H1 (cell line): ENCODE measurements around the gene SLC35F1. TPM values are rescaled to one million over a fixed set of nuclear protein-coding genes. Genes with fewer than 3 reads are reported as not detected.

Experiments
- CTCF ChIA-PET: fragments of 300-600 bp; sonication (Branson Sonifier 250); formaldehyde crosslinking; loops from one replicate; lab custom pipeline; 2021; ENCODE audit not compliant: partially characterized antibody; lab: Charles Lee
- POLR2A ChIA-PET: fragments of 300-600 bp; sonication (Branson Sonifier 250); formaldehyde crosslinking; loops from one replicate; lab custom pipeline; 2021; ENCODE audit warnings: inconsistent platforms; ENCODE audit not compliant: partially characterized antibody; lab: Charles Lee
- DNase-seq, 2 experiments: peaks; one replicate each; pipeline versions ENCODE4 v3.0.0 to v3.0.0-alpha.2; 2010 to 2022; ENCODE audit warnings: low spot score in 2 of 2, low read depth in 1 of 2, mixed read lengths in 1 of 2
- FAIRE-seq: peaks from 2 replicates; lab custom pipeline; 2011; peaks lifted over from hg19 to GRCh38; lab: Jason Lieb, UNC
- H2AFZ ChIP-seq: 2 replicates; pipeline ENCODE4 v1.8.1; 2012; ENCODE audit warnings: low read length, inconsistent platforms
- H2AK5ac ChIP-seq: 2 replicates; pipeline ENCODE4 v1.6.1; 2013; ENCODE audit warnings: low read depth, low read length
- H2BK120ac ChIP-seq: replicated peaks from 2 replicates; pipeline ENCODE3; 2013; ENCODE audit warnings: low read depth, low read length, inconsistent platforms
- H2BK12ac ChIP-seq: 2 replicates; pipeline ENCODE4 v1.6.1; 2013; ENCODE audit warnings: low read depth, low read length
- H2BK15ac ChIP-seq: 2 replicates; pipeline ENCODE4 v1.6.1; 2013; ENCODE audit warnings: low read length
- H2BK20ac ChIP-seq: 2 replicates; pipeline ENCODE4 v1.6.1; 2013; ENCODE audit warnings: low read length
- H2BK5ac ChIP-seq: 2 replicates; pipeline ENCODE4 v1.6.1; 2013; ENCODE audit warnings: low read depth, low read length
- H3K14ac ChIP-seq: 2 replicates; pipeline ENCODE4 v1.6.1; 2013; ENCODE audit warnings: inconsistent platforms; ENCODE audit not compliant: insufficient read length
- H3K18ac ChIP-seq: 2 replicates; pipeline ENCODE4 v1.6.1; 2013; ENCODE audit warnings: low read length; ENCODE audit errors: extremely low read depth
- H3K23ac ChIP-seq: 2 replicates; pipeline ENCODE4 v1.6.1; 2013; ENCODE audit warnings: inconsistent platforms; ENCODE audit not compliant: insufficient read length
- H3K23me2 ChIP-seq: 2 replicates; pipeline ENCODE4 v1.6.1; 2013; ENCODE audit warnings: low read depth, low read length
- H3K27ac ChIP-seq: 2 replicates; pipeline ENCODE4 v1.6.1; 2011; ENCODE audit warnings: low read depth, low read length, inconsistent platforms
- H3K27me3 ChIP-seq, 4 experiments: replicated peaks in 1 of 4; 1 replicate in 1 of 4; 2 replicates in 3 of 4; pipeline versions ENCODE4 v1.6.1 to v1.8.1; 2011 to 2013; ENCODE audit warnings: low read length in 3 of 4, mild to moderate bottlenecking in 3 of 4, inconsistent platforms in 2 of 4, mixed read lengths in 2 of 4, moderate library complexity in 1 of 4; ENCODE audit not compliant: control insufficient read depth in 3 of 4, insufficient read depth in 3 of 4; ENCODE audit errors: extremely low read depth in 1 of 4
- H3K36me3 ChIP-seq, 4 experiments: 2 replicates each; pipeline versions ENCODE4 v1.6.1 to v1.8.1; 2011 to 2013; ENCODE audit warnings: mild to moderate bottlenecking in 4 of 4, low read length in 3 of 4, moderate library complexity in 2 of 4, control low read depth in 1 of 4, inconsistent platforms in 1 of 4; ENCODE audit not compliant: insufficient read depth in 4 of 4, control insufficient read depth in 2 of 4
- H3K4ac ChIP-seq: replicated peaks from 2 replicates; pipeline ENCODE3; 2013; ENCODE audit warnings: low read length, low read depth, mixed read lengths, inconsistent platforms; ENCODE audit not compliant: insufficient read length
- H3K4me1 ChIP-seq, 4 experiments: replicated peaks in 1 of 4; 1 replicate in 1 of 4; 2 replicates in 3 of 4; pipeline versions ENCODE4 v1.6.1 to v1.8.1; 2011 to 2013; ENCODE audit warnings: low read length in 3 of 4, inconsistent platforms in 2 of 4, mixed read lengths in 1 of 4; ENCODE audit not compliant: insufficient read depth in 4 of 4, control insufficient read depth in 3 of 4
- H3K4me2 ChIP-seq, 2 experiments: 2 replicates each; pipeline versions ENCODE4 v1.6.1 to v1.8.1; 2011 to 2013; ENCODE audit warnings: low read depth in 2 of 2, low read length in 2 of 2, control low read depth in 1 of 2, inconsistent platforms in 1 of 2, mild to moderate bottlenecking in 1 of 2; ENCODE audit not compliant: insufficient read depth in 1 of 2
- H3K4me3 ChIP-seq, 4 experiments: fragments of 200-600, 300-600 bp in 1 of 4; sonication (generic), shearing (Covaris generic), sonication (Bioruptor Twin) in 1 of 4; 2 replicates each; pipeline versions ENCODE4 v1.5.1 to v1.8.1; 2011 to 2016; ENCODE audit warnings: low read length in 4 of 4, low read depth in 3 of 4, control low read depth in 2 of 4, inconsistent platforms in 2 of 4, mild to moderate bottlenecking in 2 of 4, mixed read lengths in 1 of 4, moderate library complexity in 1 of 4; ENCODE audit not compliant: insufficient read depth in 2 of 4; ENCODE audit errors: extremely low read depth in 1 of 4
- H3K56ac ChIP-seq: replicated peaks from 2 replicates; pipeline ENCODE3; 2013; ENCODE audit warnings: low read depth, mild to moderate bottlenecking, mixed read lengths, low read length, inconsistent platforms; ENCODE audit not compliant: insufficient read length
- H3K79me1 ChIP-seq: 2 replicates; pipeline ENCODE4 v1.6.1; 2013; ENCODE audit warnings: low read depth, low read length, control low read depth
- H3K79me2 ChIP-seq, 2 experiments: 2 replicates each; pipeline versions ENCODE4 v1.6.1 to v1.8.1; 2012 to 2013; ENCODE audit warnings: low read length in 2 of 2, mild to moderate bottlenecking in 2 of 2, inconsistent platforms in 1 of 2; ENCODE audit not compliant: insufficient read depth in 2 of 2, control insufficient read depth in 1 of 2
- H3K9ac ChIP-seq, 4 experiments: replicated peaks in 1 of 4; 1 replicate in 1 of 4; 2 replicates in 3 of 4; pipeline versions ENCODE4 v1.6.1 to v1.8.1; 2011 to 2013; ENCODE audit warnings: low read depth in 3 of 4, low read length in 3 of 4, control low read depth in 2 of 4, mild to moderate bottlenecking in 2 of 4, moderate library complexity in 2 of 4, inconsistent platforms in 1 of 4; ENCODE audit errors: extremely low read depth in 1 of 4
- H3K9me3 ChIP-seq, 2 experiments: 2 replicates each; pipeline versions ENCODE4 v1.6.1 to v1.8.1; 2012 to 2013; ENCODE audit warnings: mild to moderate bottlenecking in 2 of 2, moderate library complexity in 2 of 2, control low read depth in 1 of 2, inconsistent platforms in 1 of 2, low read depth in 1 of 2, low read length in 1 of 2, mixed read lengths in 1 of 2; ENCODE audit not compliant: insufficient read depth in 2 of 2
- H4K20me1 ChIP-seq, 2 experiments: replicated peaks in 1 of 2; 2 replicates each; pipeline versions ENCODE3 to v1.8.1; 2011 to 2013; ENCODE audit warnings: inconsistent platforms in 2 of 2, low read length in 2 of 2, mild to moderate bottlenecking in 1 of 2; ENCODE audit not compliant: insufficient read depth in 2 of 2, control insufficient read depth in 1 of 2
- H4K5ac ChIP-seq: 2 replicates; pipeline ENCODE4 v1.6.1; 2013; ENCODE audit warnings: low read length, low read depth, mixed read lengths, inconsistent platforms; ENCODE audit not compliant: insufficient read length
- H4K8ac ChIP-seq: 2 replicates; pipeline ENCODE4 v1.8.0; 2013; ENCODE audit warnings: mild to moderate bottlenecking, moderate library complexity, low read length, inconsistent platforms; ENCODE audit not compliant: insufficient read depth; ENCODE audit errors: extremely low read depth
- H4K91ac ChIP-seq: replicated peaks from 2 replicates; pipeline ENCODE3; 2013; ENCODE audit warnings: low read length, mixed read lengths, inconsistent platforms; ENCODE audit not compliant: insufficient read length
- ATF2 ChIP-seq: IDR thresholded peaks from 2 replicates; pipeline ENCODE4 v1.6.1; 2012; ENCODE audit warnings: low read length, inconsistent platforms
- CBX5 ChIP-seq: fragments of 300-800, 300-1000 bp; sonication (generic); IDR thresholded peaks from 2 replicates; pipeline ENCODE4 v1.7.1; 2016; ENCODE audit warnings: antibody characterized with exemption, low read length, low read depth
- JUND ChIP-seq: IDR thresholded peaks from 2 replicates; pipeline ENCODE4 v1.6.1; 2011; ENCODE audit warnings: mild to moderate bottlenecking, improper control_type of control experiment, low read length
- WGBS, 2 experiments: shearing (Covaris generic) in 1 of 2; methylation state at CpG; one replicate each; pipeline versions ENCODE4 v1.1.6 to v1.1.7; 2013 to 2015; ENCODE audit warnings: low lambda C conversion rate in 2 of 2, mixed read lengths in 2 of 2, inconsistent platforms in 1 of 2, low coverage in 1 of 2, missing lambda C conversion rate in 1 of 2; ENCODE audit not compliant: insufficient replicate concordance in 2 of 2, insufficient coverage in 1 of 2, insufficient read length in 1 of 2; ENCODE audit errors: extremely low coverage in 1 of 2, missing lambda C conversion rate in 1 of 2; 5-methylcytosine and 5-hydroxymethylcytosine counted together
- polyA plus RNA-seq, 7 experiments: library from polyadenylated mRNA; depleted of rRNA in 3 of 7; stranded (reverse) in 5 of 7; unstranded in 2 of 7; fragments of >200 nt in 5 of 7; fragments of 200-250 nt in 2 of 7; gene quantifications; 1 replicate in 5 of 7; 2 replicates in 1 of 7; 4 replicates in 1 of 7; pipeline versions ENCODE4 v1.2.1 to v1.2.3, GENCODE V29; 2011 to 2013; ENCODE audit warnings: missing spikeins in 2 of 7, mixed read lengths in 2 of 7
- total RNA-seq: library from RNA; stranded (reverse); fragmentation: NEBNext Ultra II Directional; extraction: Animal tissue kit (Norgen Biotek cat#: 25700); gene quantifications from 2 replicates; pipeline ENCODE4 v1.2.1, GENCODE V29; 2021

SLC35F1 gene
- total and polyA plus RNA-seq, 2 of the 8 experiments (the other 6 are each of a cell fraction or from before 2014, with no cell fraction given) = 7.0 to 10.0 TPM

- no peaks in the 10 kb centered on the region for H3K79me1 ChIP-seq
- H2AK5ac ChIP-seq = no peak overlapping the region
- H3K36me3 ChIP-seq = no peaks in the 10 kb centered on the region
- H3K23ac ChIP-seq = no peak overlapping the region
- H3K23me2 ChIP-seq = no peaks in the 10 kb centered on the region
- H3K9me3 ChIP-seq = no peaks in the 10 kb centered on the region
- 77% methylated on average over 3 of the region's 3 CpGs; no CpG with 5 or more reads in 1 of the 2 experiments for WGBS, 2 experiments
- no peak overlapping the region for H4K91ac ChIP-seq
- ChIA-PET POLR2A (no interaction called here), CTCF (interaction anchor here (0.6 to 1.9 kb wide), 4 partner anchors 10 to 610 kb away, joined by 4 to 5 read pairs (median 4); no protein-coding TSS in a partner anchor)
- H2AFZ ChIP-seq = no peak overlapping the region
- H3K56ac ChIP-seq = no peak overlapping the region
- no peak overlapping the region for H4K8ac ChIP-seq
- FAIRE-seq (no peak), DNase-seq (no peak)
- H3K27me3 ChIP-seq = no peaks in the 10 kb centered on the region
- no peak overlapping the region for H3K4me3 ChIP-seq
- H3K9ac ChIP-seq = no peak overlapping the region
- H2BK120ac ChIP-seq = no peak overlapping the region
- peaks cover 0 to 2% (median 2%) of the 10 kb centered on the region in 4 experiments; a peak in 3 of 7 replicates for H3K4me1 ChIP-seq
- no peak overlapping the region for H2BK5ac ChIP-seq
- H3K4me2 ChIP-seq = no peak overlapping the region
- H3K27ac ChIP-seq = no peak overlapping the region
- no peak overlapping the region for H2BK20ac ChIP-seq
- H3K18ac ChIP-seq = no peak overlapping the region
- no peak overlapping the region for H3K14ac ChIP-seq
- no peaks in the 10 kb centered on the region for H4K20me1 ChIP-seq
- H2BK15ac ChIP-seq = no peak overlapping the region
- no peak overlapping the region for H3K4ac ChIP-seq
- H2BK12ac ChIP-seq = no peak overlapping the region
- no peak overlapping the region for H4K5ac ChIP-seq
- no peaks in the 10 kb centered on the region for H3K79me2 ChIP-seq
- TF ChIP-seq CBX5 = no peak
- TF ChIP-seq ATF2 = no peak
- no peak for TF ChIP-seq JUND
Measured at GRCh38 chr6:118318648-118319047, 411.6 kb downstream of the SLC35F1 start.
